D721Med (cell line): ENCODE results near the gene ZMIZ1.

Source experiments
- DNase-seq: peaks from one replicate; pipeline ENCODE4 v3.0.0; 2011; ENCODE audit warnings: low spot score; ENCODE audit not compliant: insufficient read length
- FAIRE-seq: peaks from 2 replicates; lab custom pipeline; 2011; peaks lifted over from hg19 to GRCh38; lab: Jason Lieb, UNC
- TF ChIP-seq, protein P1 (sequence below): IDR thresholded peaks from 2 replicates; pipeline ENCODE4 v1.5.1; 2012; ENCODE audit warnings: mild to moderate bottlenecking, control low read depth; ENCODE audit not compliant: insufficient read depth; ENCODE audit errors: missing control alignments

Gene ZMIZ1

GRCh38 chr10:79189853-79190435 lies 121.2 kb downstream of the ZMIZ1 start:
- no peak for FAIRE-seq
- DNase-seq: no peak
- TF ChIP-seq, protein P1, sequence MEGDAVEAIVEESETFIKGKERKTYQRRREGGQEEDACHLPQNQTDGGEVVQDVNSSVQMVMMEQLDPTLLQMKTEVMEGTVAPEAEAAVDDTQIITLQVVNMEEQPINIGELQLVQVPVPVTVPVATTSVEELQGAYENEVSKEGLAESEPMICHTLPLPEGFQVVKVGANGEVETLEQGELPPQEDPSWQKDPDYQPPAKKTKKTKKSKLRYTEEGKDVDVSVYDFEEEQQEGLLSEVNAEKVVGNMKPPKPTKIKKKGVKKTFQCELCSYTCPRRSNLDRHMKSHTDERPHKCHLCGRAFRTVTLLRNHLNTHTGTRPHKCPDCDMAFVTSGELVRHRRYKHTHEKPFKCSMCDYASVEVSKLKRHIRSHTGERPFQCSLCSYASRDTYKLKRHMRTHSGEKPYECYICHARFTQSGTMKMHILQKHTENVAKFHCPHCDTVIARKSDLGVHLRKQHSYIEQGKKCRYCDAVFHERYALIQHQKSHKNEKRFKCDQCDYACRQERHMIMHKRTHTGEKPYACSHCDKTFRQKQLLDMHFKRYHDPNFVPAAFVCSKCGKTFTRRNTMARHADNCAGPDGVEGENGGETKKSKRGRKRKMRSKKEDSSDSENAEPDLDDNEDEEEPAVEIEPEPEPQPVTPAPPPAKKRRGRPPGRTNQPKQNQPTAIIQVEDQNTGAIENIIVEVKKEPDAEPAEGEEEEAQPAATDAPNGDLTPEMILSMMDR: no peak

GRCh38 chr10:79190740-79191261 lies 122.0 kb downstream of the ZMIZ1 start:
- TF ChIP-seq, protein P1: no peak
- FAIRE-seq (no peak), DNase-seq (no peak)

GRCh38 chr10:79191951-79192676 lies 123.3 kb downstream of the ZMIZ1 start:
- DNase-seq (no peak), FAIRE-seq (no peak)
- TF ChIP-seq, protein P1: no peak

- no peak for DNase-seq
- no peak for FAIRE-seq
- TF ChIP-seq, protein P1: no peak
Measured at GRCh38 chr10:79192677-79193003, 123.9 kb downstream of the ZMIZ1 start.

GRCh38 chr10:79193694-79194382 lies 125.1 kb downstream of the ZMIZ1 start:
- FAIRE-seq: no peak
- TF ChIP-seq, protein P1: no peak

GRCh38 chr10:79195091-79195923 lies 126.5 kb downstream of the ZMIZ1 start:
- DNase-seq: peak; percentile 62
- TF ChIP-seq, protein P1: peak; percentile 91
- no peak for FAIRE-seq

More at GRCh38 chr10:79193694-79194382, 125.1 kb downstream of the ZMIZ1 start:
- DNase-seq: no peak
